Fibroblast of pulmonary artery (primary cell): ENCODE results near the gene GDA.

Experiments
- DNase-seq: peaks from one replicate; pipeline ENCODE4 v3.0.0-alpha.2; 2010; ENCODE audit warnings: low read depth
- H3K4me3 ChIP-seq: replicated peaks from 2 replicates; pipeline ENCODE4 v1.5.1; 2011; ENCODE audit warnings: low read depth, mild to moderate bottlenecking, control low read depth, low read length, moderate library complexity
- TF ChIP-seq, protein P1 (sequence below): IDR thresholded peaks from 2 replicates; pipeline ENCODE4 v1.5.1; 2011; ENCODE audit warnings: mild to moderate bottlenecking, control low read depth, low read length, inconsistent platforms; ENCODE audit errors: missing control alignments

The GDA gene

DNA sequence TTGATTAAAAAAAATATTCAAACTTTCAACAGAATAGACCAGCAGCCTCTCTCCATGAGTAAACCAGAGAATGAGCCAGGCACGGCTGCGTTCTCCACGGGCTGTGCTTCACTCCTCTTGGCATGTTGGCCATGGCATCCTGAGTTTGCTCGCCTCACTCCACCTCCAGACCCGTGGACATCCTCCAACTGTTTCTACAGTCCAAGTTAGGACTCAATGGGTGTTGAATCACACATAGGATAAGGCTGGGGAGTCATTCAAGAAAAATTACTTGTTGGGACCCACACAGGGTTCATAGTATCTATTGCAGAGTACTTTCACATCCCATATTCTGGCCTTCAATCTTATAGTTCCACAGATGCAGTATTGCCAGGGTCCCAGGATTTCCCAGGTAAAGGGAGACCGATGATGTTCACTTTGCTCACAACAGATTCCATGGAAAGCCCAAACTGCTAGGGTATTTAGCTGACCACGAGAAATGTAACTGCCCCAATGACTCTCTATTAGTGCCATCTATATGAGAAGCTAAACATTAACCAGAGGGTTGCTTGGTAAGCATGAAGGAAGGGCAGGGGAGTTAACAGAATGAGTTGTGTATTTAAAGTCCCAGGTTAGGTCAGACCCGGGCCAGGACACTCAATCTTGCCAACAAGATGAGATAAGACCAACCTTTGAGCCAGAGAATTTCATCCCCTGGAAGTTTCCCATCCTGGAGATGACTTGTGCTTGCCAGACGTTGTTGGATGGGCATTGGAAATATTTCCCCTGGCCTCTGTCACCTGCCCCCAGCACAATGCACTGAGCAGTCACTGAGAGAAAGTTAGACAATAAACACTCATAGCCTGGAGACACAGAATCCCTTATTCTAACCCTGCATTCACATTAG, 19.7 kb upstream of the GDA start:
- no peak for DNase-seq
- no peak overlapping the region for H3K4me3 ChIP-seq
- TF ChIP-seq, protein P1, sequence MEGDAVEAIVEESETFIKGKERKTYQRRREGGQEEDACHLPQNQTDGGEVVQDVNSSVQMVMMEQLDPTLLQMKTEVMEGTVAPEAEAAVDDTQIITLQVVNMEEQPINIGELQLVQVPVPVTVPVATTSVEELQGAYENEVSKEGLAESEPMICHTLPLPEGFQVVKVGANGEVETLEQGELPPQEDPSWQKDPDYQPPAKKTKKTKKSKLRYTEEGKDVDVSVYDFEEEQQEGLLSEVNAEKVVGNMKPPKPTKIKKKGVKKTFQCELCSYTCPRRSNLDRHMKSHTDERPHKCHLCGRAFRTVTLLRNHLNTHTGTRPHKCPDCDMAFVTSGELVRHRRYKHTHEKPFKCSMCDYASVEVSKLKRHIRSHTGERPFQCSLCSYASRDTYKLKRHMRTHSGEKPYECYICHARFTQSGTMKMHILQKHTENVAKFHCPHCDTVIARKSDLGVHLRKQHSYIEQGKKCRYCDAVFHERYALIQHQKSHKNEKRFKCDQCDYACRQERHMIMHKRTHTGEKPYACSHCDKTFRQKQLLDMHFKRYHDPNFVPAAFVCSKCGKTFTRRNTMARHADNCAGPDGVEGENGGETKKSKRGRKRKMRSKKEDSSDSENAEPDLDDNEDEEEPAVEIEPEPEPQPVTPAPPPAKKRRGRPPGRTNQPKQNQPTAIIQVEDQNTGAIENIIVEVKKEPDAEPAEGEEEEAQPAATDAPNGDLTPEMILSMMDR, result no peak

DNA sequence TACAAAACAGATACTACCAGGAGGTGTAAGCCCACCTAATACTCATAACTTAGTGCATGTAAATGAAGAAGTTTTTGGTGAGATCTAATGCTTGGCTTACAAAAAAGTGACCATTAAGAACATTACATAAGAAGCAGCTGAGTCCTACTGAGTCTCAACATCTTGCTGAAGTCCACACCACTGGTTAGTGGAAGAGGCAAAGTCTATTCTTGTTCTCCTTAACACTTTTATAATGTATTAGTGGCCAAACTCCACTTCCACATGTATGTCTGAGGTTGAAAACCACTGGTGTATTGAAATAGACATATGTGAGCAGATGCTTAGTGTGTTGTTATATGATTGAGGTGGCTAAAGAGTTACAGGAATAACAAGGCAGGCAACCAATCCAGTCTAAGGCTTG, 18.9 kb upstream of the GDA start:
- no peak overlapping the region for H3K4me3 ChIP-seq
- no peak for DNase-seq
- TF ChIP-seq, protein P1, result no peak

DNA sequence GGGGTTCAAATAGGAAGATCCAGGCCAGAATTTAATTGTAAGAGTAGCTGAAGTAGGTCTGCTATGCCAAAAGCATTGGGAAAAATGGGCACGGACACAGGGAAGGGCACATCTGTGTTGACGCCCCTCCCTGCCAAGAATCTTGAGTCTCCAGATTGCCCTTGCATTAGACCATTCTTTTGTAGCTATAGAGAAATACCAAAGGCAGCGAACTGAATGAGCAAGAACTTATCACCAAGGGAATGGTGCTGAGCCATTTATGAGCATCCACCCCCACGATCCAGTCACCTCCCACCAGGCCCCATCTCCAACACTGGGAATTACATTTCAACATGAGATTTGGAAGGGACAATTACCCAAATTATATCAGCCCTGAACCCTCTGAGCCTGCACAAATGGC, 18.0 kb upstream of the GDA start:
- TF ChIP-seq, protein P1, result no peak
- no peak for DNase-seq
- H3K4me3 ChIP-seq, result no peak overlapping the region

DNA sequence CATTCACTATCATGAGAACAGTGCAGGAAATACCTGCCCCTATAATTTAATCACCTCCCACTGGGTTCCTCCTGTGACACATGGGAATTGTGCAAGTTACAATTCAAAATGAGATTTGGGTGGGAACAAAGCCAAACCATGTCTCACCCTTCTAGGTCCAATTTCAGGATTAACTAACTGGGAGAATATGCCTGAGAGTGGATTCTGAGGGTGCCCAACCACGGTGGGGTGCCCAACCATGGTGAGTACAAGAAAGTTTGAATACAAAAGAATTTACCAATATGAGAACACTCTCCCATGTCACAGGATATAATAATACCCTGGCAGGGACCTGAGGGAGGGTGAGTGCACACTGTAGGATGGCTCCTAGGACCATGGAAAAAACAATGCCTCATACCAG, 17.2 kb upstream of the GDA start:
- TF ChIP-seq, protein P1, result no peak
- no peak overlapping the region for H3K4me3 ChIP-seq
- DNase-seq, result no peak

DNA sequence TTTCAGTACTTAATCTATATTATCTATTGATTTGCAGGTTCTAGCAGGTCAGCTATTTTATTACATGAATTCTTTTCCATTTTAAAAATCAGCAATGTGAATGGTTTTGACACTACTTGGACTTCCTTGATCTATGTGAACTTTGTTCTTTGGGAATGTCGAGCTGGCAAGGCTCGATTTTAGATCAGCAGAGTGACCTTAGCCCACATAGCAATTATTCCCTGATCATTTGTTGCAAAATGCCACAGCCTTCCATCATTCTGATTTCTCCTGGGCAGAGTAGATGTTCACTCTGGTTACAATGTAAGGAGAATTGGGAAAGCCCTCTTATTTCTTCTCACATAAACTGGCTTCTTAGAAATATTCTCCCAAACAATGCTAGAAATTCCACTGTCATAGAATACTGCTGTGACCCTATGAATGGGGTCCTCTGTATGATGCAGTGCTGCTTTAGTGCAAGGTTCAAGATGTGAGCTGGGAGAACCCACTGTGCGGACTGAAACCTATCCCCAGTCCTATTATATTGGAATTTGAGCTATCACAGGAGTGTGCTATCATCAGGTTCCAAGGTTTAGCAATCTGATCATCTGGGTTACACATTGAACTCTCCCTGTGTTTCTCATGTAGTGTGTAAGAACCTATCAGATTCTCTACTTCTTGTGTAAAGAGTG, 15.7 kb upstream of the GDA start:
- TF ChIP-seq, protein P1, result no peak
- no peak overlapping the region for H3K4me3 ChIP-seq
- DNase-seq, result no peak

DNA sequence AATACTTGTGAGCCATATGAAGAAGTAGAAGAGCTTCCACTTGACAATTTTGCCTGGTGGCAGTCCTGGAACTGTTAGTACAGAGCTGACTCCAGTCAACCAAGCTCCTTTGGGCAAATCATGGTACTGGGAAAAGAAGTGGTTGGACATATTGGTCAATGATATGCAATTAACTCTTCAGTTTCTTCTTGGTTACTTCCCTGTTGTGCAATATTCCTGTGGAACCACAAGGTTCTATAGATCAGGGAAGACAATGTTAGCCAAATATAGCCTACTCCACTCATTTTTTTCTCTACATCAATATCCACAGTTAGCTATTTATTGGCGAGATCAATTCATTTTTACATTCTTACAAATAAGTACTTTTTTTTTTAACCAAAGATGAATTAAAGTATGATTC, 14.4 kb upstream of the GDA start:
- TF ChIP-seq, protein P1, result no peak
- no peak overlapping the region for H3K4me3 ChIP-seq
- DNase-seq, result no peak
